Measurements from ENCODE around the gene SPRR5. TPM values are rescaled to one million over a fixed set of nuclear protein-coding genes. Genes with fewer than 3 reads are reported as not detected.

Gene SPRR5
- total RNA-seq, 3 donors from 2014 or later: not detected

DNA sequence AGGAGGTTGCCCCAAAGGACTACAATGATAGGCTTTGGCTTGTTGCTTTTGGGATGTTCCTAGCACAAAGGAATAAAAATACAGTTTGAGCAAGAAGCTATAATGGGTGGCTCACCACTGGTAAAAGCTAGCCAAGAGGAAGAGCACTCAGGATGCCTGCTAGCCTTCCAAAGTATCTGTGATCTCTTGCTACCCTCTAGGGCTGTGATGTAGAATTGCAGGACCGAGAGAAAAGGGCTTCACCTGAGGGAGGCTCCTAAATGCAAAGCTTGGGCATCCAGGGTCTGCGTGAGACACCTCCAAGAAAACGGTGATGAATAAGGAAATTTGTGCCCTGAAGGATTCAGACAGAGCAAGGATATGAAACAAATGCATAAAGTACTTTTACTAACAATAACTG lies 20.9 kb upstream of the SPRR5 start:
- DNase-seq: no peak
- ATAC-seq: no peak
- Mint-ChIP-seq H3K9me3 (no peaks in the 10 kb centered on the region), H3K4me3 (no peak overlapping the region), H3K36me3 (ENCODE audit: insufficient read depth) (no peaks in the 10 kb centered on the region), H3K27me3 (ENCODE audit: low read depth) (peaks cover 8% of the 10 kb centered on the region), H3K4me1 (ENCODE audit: low read depth) (no peaks in the 10 kb centered on the region)

DNA sequence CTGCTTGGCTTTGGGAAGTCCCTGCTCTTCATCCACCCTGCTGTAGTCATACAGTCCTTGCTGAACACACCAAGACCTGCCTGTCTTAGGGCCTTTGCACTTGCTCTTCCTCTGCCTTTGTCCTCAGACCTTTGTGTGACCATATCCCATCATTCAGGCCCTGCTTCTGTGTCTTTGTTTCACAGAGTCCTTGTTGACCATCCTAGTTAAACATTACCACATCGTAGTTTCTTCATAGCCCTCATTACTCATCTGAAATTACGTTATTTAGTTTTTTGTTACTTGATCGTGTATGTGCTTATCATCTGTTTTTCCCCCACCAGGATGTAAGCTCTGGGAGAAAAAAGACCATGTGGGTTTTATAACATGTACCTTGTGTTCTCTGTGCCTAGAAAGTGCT lies 18.3 kb upstream of the SPRR5 start:
- ATAC-seq: no peak
- Mint-ChIP-seq H3K9me3 (no peaks in the 10 kb centered on the region), H3K4me3 (no peak overlapping the region), H3K4me1 (ENCODE audit: low read depth) (no peaks in the 10 kb centered on the region), H3K36me3 (ENCODE audit: insufficient read depth) (no peaks in the 10 kb centered on the region), H3K27me3 (ENCODE audit: low read depth) (peaks cover 6% of the 10 kb centered on the region)
- no peak for DNase-seq

DNA sequence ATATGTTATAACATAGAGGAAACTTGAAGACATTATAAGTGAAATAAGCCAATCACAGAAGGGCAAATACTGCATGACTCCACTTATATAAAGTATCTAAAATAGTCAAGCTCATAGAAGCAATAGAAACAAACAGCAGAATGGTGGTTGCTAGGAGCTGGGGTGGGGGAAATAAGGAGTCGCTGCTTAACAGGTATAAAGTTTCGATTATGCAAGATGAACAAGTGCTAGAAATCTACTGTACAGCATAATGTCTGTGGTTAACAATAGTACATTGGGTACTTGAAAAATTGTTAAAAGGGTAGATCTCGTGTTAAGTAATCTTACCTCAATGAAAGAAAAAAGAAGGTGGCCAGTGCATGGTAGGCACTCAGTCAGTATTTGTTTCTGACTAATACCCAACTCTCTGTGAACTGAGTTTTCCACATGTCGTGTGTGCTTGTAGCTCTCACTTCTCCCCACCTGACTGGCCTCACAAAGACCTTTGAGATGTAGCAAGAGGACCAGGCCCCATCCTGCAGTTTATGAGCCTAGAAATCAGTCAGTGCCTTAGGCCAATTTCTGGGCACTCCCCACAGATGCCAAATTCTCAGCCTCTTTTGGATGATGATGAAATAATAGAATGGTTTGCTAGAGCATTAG lies 14.7 kb upstream of the SPRR5 start:
- ATAC-seq: no peak
- no peaks in the 10 kb centered on the region for H3K9me3 Mint-ChIP-seq
- no peak overlapping the region for H3K4me3 Mint-ChIP-seq

DNA sequence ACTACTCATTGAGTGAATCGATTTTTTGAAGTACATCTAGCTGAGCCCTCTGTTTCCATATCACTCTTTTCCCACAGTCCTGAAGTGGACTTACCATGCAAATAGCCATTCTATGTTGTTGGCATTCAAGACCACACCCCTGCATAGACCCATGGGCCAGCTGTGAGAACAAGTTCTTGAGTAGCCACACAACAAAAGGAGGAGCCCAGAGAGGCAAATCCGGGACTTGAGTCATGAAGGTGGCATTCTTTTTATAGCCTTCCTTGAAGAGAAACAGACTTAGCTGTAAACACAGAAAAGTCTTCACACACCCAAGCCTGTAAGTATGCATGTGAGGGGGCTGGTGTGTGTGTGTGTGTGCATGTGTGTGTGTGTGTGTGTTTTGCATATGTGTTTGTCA lies 13.8 kb upstream of the SPRR5 start:
- ATAC-seq (no peak), DNase-seq (no peak)
- Mint-ChIP-seq H3K27me3 (ENCODE audit: low read depth) (peaks cover 3% of the 10 kb centered on the region), H3K4me3 (no peak overlapping the region), H3K9me3 (no peaks in the 10 kb centered on the region), H3K36me3 (ENCODE audit: insufficient read depth) (no peaks in the 10 kb centered on the region), H3K4me1 (ENCODE audit: low read depth) (no peaks in the 10 kb centered on the region)

More for the DNA sequence above, 14.7 kb upstream of the SPRR5 start:
- peaks cover 3% of the 10 kb centered on the region for H3K27me3 Mint-ChIP-seq (ENCODE audit: low read depth)
- no peaks in the 10 kb centered on the region for H3K36me3 Mint-ChIP-seq (ENCODE audit: insufficient read depth)
- H3K4me1 Mint-ChIP-seq (ENCODE audit: low read depth): no peaks in the 10 kb centered on the region
- DNase-seq: no peak

DNA sequence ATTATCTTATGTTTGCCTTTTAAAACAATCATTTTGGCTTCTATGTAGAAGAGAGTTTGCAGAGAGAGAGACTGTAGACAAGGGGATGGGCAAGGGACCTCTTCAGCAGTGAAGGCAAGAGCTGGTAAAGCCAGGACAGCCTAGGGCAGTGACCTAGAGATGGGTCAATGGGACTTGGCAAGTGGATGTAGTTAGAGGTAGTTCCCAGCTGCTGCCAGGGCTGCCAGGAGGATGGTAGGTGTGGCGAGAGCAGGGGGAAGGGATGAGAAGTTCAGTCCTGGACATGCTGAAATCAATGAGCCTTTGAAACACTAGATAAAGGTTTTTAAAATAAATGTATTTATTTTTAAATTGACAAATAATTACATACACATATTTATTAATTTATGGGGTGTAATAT lies 6.4 kb upstream of the SPRR5 start:
- ATAC-seq (no peak), DNase-seq (no peak)
- Mint-ChIP-seq H3K4me1 (ENCODE audit: low read depth) (no peaks in the 10 kb centered on the region), H3K27me3 (ENCODE audit: low read depth) (peaks cover 9% of the 10 kb centered on the region), H3K9me3 (no peaks in the 10 kb centered on the region), H3K4me3 (no peak overlapping the region), H3K36me3 (ENCODE audit: insufficient read depth) (no peaks in the 10 kb centered on the region)

DNA sequence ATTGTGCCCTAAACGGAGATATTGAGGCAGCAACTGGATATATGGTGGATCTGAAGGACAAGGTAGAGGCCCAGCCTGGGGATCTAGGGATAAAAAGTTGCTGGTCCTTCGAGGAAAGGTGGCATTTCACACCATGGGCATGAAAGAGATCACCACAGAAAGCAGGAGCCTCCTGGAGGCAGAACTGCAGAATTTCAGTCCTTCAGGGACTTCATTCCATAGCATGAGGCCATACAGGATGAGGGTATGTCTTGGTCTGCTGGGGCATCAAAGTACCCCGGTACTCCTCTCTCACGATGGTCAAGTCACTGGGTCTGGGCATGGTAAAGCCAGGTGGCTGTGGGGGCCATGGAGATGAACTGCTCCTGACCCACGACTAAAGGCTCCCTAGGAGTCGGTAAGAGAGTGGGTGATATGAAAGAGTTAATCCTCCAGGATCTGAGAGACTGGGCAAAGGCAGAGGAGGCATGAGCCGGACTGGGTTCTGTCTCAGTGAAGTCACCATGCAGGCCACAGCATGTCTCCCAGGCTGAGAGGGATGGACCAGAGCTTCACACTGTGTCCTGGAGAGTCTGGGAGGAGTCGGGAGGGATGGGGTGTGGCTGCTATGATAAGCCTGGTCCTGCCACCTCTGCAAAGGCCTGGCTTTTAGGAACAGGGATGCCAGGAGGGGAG lies 5.8 kb upstream of the SPRR5 start:
- no peak for ATAC-seq
- Mint-ChIP-seq H3K36me3 (ENCODE audit: insufficient read depth) (no peaks in the 10 kb centered on the region), H3K4me3 (no peak overlapping the region), H3K27me3 (ENCODE audit: low read depth) (peaks cover 9% of the 10 kb centered on the region), H3K9me3 (no peaks in the 10 kb centered on the region), H3K4me1 (ENCODE audit: low read depth) (no peaks in the 10 kb centered on the region)
- no peak for DNase-seq

DNA sequence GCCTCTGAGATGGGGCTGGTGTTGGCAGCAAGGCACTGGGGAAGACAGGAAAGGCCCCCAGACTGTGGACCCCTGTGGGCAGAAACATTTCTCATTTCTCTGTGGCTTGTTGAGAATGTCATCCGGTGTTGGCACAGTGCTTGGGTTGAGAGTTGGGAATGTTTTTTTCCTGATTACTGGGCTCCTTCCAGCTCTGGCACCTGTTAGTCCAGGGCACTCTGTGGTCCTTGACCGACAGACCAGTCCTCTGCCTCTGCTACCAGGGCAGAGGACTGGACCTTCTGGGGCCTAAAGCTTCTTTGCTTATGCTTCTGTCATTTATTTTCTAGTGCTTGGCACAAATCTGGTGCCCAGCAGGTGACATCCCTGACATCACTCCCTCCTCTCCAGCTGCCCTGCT lies 4.8 kb upstream of the SPRR5 start:
- peaks cover 9% of the 10 kb centered on the region for H3K27me3 Mint-ChIP-seq (ENCODE audit: low read depth)
- no peaks in the 10 kb centered on the region for H3K9me3 Mint-ChIP-seq
- ATAC-seq (no peak), DNase-seq (no peak)
- H3K36me3 Mint-ChIP-seq (ENCODE audit: insufficient read depth): no peaks in the 10 kb centered on the region
- no peak overlapping the region for H3K4me3 Mint-ChIP-seq
- no peaks in the 10 kb centered on the region for H3K4me1 Mint-ChIP-seq (ENCODE audit: low read depth)

DNA sequence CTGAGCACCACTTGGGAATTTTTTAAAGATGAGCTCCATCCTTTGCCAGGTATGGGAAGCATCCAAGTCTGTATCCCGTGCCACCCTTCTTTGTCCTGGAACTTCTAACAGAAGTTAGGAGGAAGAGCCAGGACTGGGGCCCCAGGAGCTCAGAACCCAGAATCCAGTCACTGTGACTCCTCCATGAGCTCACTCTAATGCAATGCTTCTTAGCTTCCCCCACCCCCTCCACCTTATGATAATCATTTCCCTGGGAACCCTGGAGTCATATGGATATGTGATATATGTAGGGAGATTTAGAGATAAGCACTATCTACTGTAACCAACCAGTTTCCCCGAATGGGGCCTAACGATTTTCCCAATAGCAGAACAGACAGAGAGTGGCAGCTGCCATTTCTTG lies 758 bp upstream of the SPRR5 start:
- Mint-ChIP-seq H3K9me3 (no peaks in the 10 kb centered on the region), H3K4me3 (no peak overlapping the region), H3K27me3 (ENCODE audit: low read depth) (peaks cover 9% of the 10 kb centered on the region), H3K36me3 (ENCODE audit: insufficient read depth) (no peaks in the 10 kb centered on the region), H3K4me1 (ENCODE audit: low read depth) (no peaks in the 10 kb centered on the region)
- ATAC-seq (no peak), DNase-seq (no peak)

DNA sequence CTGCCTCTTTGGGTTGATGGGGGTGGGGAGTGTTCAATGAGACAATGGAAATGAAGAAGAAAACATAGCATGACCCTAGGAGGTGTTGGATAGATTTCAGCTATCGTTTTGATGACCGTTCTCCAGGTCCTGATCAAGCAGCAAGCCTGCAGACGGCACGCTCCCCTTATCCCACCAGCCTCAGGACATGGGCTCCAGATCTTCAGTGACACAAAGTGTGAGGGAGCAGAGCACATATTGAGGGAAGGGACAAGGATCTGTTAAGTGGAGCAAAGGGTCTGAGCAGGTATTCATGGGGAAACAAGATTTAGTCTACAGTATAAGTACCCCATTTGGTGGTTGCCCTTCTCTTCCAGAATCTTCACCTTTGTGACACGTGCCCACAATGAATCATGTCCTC lies 4.7 kb downstream of the SPRR5 start:
- peaks cover 11% of the 10 kb centered on the region for H3K27me3 Mint-ChIP-seq (ENCODE audit: low read depth)
- no peaks in the 10 kb centered on the region for H3K36me3 Mint-ChIP-seq (ENCODE audit: insufficient read depth)
- H3K9me3 Mint-ChIP-seq: no peaks in the 10 kb centered on the region
- ATAC-seq: no peak
- no peak for DNase-seq
- no peak overlapping the region for H3K4me3 Mint-ChIP-seq
- no peaks in the 10 kb centered on the region for H3K4me1 Mint-ChIP-seq (ENCODE audit: low read depth)

DNA sequence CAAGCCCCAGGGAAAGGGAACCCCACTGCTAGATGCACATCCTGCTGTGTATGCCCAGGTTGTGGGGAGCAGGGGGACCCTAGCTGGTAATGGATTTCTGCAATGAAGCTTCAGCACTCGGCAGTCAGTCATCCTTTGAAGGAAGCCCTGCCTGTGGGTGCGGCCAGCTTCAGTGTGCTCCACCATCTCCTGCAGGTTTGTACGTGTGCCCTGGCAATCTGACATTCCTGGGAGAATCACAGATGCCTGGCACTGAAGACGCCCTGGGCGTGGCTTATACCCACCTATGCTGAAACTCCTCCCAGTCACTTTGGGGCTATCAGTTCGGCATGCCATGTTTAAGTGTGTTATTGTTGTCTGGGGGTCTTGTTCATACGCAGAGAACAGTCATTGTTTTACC lies 6.8 kb downstream of the SPRR5 start:
- no peak for ATAC-seq
- no peak for DNase-seq
- no peaks in the 10 kb centered on the region for H3K36me3 Mint-ChIP-seq (ENCODE audit: insufficient read depth)
- H3K9me3 Mint-ChIP-seq: no peaks in the 10 kb centered on the region
- H3K27me3 Mint-ChIP-seq (ENCODE audit: low read depth): peaks cover 12% of the 10 kb centered on the region
- no peak overlapping the region for H3K4me3 Mint-ChIP-seq
- no peaks in the 10 kb centered on the region for H3K4me1 Mint-ChIP-seq (ENCODE audit: low read depth)

DNA sequence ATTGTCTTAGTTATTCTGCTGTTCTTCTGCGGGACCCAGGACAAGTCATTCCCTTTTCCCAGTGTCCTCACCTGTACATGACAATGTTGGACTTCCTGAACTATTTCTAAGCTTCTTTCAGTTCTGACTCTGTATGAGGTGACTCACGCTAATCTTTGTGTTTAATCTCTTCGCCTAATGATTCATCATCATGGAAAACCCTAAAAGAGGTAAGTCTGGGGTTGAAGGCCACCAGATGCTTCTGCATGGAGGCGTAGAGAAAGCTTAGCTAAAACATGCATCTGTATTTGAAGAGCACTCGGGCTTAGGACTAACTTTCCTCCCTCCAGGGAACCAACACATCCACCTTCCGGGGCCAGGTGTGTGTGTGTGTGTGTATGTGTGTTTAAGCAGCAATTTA lies 7.4 kb downstream of the SPRR5 start:
- no peak overlapping the region for H3K4me3 Mint-ChIP-seq
- peaks cover 12% of the 10 kb centered on the region for H3K27me3 Mint-ChIP-seq (ENCODE audit: low read depth)
- no peaks in the 10 kb centered on the region for H3K36me3 Mint-ChIP-seq (ENCODE audit: insufficient read depth)
- H3K4me1 Mint-ChIP-seq (ENCODE audit: low read depth): no peaks in the 10 kb centered on the region
- no peak for DNase-seq
- ATAC-seq: no peak
- H3K9me3 Mint-ChIP-seq: no peaks in the 10 kb centered on the region

DNA sequence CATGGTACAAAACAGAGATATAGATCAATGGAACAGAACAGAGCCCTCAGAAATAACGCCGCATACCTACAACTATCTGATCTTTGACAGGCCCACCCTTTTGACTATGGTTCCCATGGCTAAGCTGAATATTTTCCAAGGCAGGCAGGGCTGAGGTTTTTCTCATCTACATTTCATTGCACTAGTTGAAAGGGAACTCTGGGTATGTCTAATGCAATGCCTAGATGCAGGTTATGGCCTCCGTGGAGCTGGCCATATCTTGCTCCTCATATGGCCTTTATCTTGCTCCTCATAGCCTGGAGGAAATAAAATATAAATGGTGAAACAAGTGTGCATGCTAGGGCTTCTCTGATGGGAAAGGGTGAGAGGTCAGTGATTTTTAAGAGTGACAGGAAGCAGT lies 10.6 kb downstream of the SPRR5 start:
- DNase-seq (no peak), ATAC-seq (no peak)
- Mint-ChIP-seq H3K4me1 (ENCODE audit: low read depth) (no peaks in the 10 kb centered on the region), H3K27me3 (ENCODE audit: low read depth) (peaks cover 8% of the 10 kb centered on the region), H3K36me3 (ENCODE audit: insufficient read depth) (no peaks in the 10 kb centered on the region), H3K4me3 (no peak overlapping the region), H3K9me3 (no peaks in the 10 kb centered on the region)

DNA sequence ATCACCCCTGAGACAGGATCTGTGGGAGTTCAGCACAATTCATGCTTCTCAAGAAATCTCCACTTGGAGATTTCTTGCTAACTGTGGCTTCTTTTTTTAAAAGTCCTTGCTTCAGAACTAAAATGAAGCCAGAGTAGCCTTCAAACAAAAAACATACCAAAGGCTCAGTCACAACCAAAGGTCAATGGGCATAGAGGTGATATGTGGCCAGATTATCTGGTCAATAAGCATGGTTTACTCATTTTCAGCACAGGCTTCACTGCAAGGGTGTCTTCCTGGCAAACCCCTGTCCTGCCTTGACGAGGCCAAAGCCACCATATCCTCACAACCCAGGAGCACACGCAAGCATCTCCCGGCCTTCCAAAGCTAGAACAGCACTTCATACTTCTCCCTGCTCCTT lies 12.3 kb downstream of the SPRR5 start:
- DNase-seq: no peak
- H3K4me1 Mint-ChIP-seq (ENCODE audit: low read depth): no peaks in the 10 kb centered on the region
- H3K4me3 Mint-ChIP-seq: no peak overlapping the region
- peaks cover 7% of the 10 kb centered on the region for H3K27me3 Mint-ChIP-seq (ENCODE audit: low read depth)
- no peaks in the 10 kb centered on the region for H3K36me3 Mint-ChIP-seq (ENCODE audit: insufficient read depth)
- ATAC-seq: no peak
- no peaks in the 10 kb centered on the region for H3K9me3 Mint-ChIP-seq

DNA sequence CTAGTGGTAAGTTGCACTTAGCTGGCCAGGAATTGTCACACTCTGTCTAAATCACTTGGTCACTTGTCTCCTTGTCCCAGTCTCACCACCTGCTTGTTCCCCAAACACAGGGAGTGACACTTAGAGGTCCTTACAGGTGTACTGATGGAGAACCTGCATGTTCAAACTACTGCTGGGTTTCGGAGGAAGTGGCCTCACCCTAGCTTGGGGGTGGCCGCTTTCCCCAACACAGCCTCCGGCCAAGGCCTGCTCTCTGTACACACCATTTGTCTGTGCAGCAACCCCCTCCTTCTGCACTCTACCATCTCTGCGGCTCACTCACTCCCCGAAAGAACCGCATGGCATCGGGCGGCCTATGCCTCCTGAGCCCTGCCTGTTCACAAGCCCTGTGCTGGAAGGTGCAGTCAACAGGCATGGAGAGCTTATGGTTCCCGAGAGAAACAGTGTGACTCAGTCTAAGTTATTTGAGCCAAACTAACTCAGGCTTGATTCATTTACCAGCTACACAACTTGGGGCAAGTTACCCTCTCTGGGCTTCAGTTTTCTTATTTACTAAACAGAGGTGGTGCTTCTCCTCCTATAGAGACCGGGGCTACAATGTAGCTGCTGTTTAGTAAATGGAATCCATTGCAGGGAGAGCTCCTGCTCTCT lies 12.9 kb downstream of the SPRR5 start:
- DNase-seq (no peak), ATAC-seq (no peak)
- Mint-ChIP-seq H3K27me3 (ENCODE audit: low read depth) (peaks cover 7% of the 10 kb centered on the region), H3K4me3 (no peak overlapping the region), H3K36me3 (ENCODE audit: insufficient read depth) (no peaks in the 10 kb centered on the region), H3K4me1 (ENCODE audit: low read depth) (no peaks in the 10 kb centered on the region), H3K9me3 (no peaks in the 10 kb centered on the region)

DNA sequence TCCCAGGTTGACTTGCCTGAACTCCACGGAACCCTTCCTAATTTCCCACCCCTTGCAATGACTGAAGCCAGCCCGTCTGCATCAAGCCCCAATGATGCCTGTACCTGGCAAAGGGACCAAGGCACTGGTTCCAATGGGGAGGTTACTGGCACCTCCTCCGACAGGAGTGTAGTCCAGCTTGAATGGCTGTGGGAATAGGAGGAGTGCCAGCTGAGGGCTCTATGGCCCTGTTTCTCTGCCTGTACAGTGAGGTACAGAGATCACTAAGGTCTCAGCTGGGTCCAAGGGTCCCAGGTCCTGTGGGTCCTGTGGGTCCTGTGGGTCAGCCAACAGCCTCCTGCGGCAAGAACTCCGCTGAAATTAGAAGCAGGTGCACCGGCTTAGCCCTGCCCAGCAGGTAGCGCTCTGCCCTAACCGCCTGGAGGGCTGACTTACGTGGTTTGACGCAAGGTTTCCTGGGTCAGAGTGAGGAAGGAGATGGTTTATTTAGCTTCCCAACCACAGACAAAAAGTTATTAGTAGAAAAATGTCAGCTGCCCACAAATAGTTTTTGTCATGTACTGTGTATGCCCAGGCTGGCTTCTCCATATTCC lies 13.5 kb downstream of the SPRR5 start:
- ATAC-seq: no peak
- H3K9me3 Mint-ChIP-seq: no peaks in the 10 kb centered on the region
- no peak for DNase-seq
- no peaks in the 10 kb centered on the region for H3K4me1 Mint-ChIP-seq (ENCODE audit: low read depth)
- H3K36me3 Mint-ChIP-seq (ENCODE audit: insufficient read depth): no peaks in the 10 kb centered on the region
- no peak overlapping the region for H3K4me3 Mint-ChIP-seq
- H3K27me3 Mint-ChIP-seq (ENCODE audit: low read depth): peaks cover 10% of the 10 kb centered on the region

Data from activated T-cell treated with anti-CD3 and anti-CD28 coated beads, Interleukin-2, amount 50 U/mL, for 4 hours (primary cell).